Renal cortex interstitium (tissue), 11 donors: Measurements from ENCODE around the gene RDH12. TPM values are rescaled to one million over a fixed set of nuclear protein-coding genes. Genes with fewer than 3 reads are reported as not detected.

Experiments
- DNase-seq, 11 donors: peaks; one replicate each; pipeline ENCODE4 v3.0.0-alpha.2; 2013; ENCODE audit warnings: low read depth in 9 of 11, low spot score in 4 of 11; ENCODE audit errors: extremely low read depth in 1 of 11
- polyA plus RNA-seq, 3 donors: library from polyadenylated mRNA; unstranded; fragments of 120-200 nt; gene quantifications; one replicate each; pipeline ENCODE4 v1.2.1, GENCODE V29; 2013; ENCODE audit not compliant: insufficient read length in 3 of 3

Gene RDH12
- polyA plus RNA-seq, 3 donors: 0.32 to 0.86 (median 0.65) TPM

DNA sequence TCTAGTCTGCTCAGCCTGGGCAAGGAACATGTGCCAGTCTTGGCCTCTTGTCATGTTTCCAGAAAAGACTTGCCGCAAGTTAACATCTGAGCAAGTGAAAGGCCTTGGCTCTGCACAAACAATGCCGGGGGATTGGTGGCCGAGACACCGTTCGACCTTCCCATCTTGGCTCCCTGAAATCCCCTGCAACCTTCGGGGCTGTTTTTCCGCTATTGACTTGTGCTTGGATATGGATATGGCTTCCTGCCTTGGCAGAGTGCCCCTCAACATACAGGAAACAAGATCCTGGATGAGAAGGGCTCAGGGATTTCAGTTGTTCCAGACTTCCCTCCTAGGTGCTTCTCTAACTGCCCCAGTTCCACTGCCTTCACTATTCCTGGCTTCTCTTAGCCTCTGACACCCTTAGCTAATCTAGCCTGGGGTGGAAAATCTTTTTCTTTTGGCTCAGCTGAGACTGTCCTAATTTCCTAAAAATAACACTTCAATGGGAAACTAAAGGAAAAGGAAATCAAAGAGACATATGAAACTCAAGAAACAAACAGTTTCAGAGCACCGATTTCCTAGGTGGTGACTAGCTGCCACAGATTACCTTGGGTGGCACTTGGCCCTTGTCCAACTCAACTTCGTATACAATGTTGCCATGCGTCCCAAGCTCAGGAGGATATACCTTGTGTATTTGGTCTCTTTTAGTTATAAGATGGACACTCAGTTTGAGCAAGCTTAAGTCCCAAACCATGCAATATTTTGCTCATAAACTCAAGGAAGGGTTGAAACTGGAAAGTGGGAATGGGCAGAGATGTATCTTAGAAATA lies 33.9 kb downstream of the RDH12 start:
- no peak for DNase-seq

- no peak for DNase-seq
Observed at GRCh38 chr14:67736771-67737170, 35.1 kb downstream of the RDH12 start.

- DNase-seq: peak in 2 of 11 donors; percentile 9 to 20
Observed at GRCh38 chr14:67738740-67739504, 37.2 kb downstream of the RDH12 start.

GRCh38 chr14:67744046-67744445 lies 42.4 kb downstream of the RDH12 start:
- DNase-seq: no peak

- no peak for DNase-seq
Observed at GRCh38 chr14:67746927-67747326, 45.2 kb downstream of the RDH12 start.

- no peak for DNase-seq
Observed at GRCh38 chr14:67748312-67748711, 46.6 kb downstream of the RDH12 start.

DNA sequence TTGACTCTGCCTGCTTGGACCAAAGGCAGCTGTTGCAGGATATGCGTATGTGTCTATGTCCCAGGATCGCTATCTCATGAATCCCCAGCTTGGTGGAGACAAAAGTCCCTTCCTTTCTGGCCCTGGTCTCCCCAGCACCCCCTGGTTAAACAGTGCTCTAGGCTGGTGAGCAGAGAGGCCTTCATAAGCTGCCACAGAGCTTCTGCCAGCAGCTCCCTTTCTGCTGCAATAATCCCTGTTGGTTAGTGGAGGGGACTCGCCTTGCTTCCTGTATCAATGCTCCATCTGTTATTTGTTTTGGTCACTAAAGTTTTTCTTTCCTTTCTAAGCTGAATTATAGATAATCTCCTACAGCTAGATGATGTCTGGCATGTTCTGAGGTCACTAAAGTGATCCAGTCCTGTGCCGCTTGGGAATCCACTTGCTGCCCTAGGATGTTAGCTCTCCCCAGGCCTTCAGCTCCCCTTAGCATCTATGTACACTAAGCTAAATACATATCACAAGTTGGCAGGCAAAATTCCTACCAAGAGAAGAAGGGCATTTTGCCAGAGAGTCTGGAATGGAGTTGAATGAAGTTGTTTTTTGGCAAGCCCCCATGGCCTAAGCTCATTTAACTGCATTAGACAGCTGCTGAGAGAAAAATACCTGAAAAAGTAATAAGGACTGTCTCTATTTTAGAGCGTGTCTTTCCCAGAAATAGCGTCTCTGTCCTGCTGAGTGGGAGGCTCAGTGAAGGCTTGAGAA lies 47.8 kb downstream of the RDH12 start:
- DNase-seq: no peak

GRCh38 chr14:67756496-67756895 lies 54.8 kb downstream of the RDH12 start:
- no peak for DNase-seq

DNA sequence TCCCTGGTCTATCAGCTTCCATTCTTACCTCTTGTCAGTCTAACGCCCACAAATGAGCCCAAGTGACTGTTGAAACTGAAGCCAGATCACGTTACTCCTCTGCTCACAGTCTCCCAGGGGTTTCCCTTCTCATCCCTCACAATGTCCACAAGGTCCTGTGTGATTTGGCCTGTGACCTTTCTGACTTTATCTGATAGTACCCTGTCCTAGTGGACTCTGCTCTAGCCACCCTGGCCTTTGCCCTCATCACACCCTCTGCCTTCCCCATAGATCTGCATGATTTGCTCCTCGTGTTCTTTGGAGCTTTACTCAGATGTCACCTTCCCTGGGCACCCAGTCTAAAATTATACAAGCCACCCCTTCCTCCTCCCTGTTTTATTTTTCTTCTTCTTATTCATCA lies 55.5 kb downstream of the RDH12 start:
- DNase-seq: no peak

GRCh38 chr14:67759916-67760315 lies 58.2 kb downstream of the RDH12 start:
- no peak for DNase-seq

GRCh38 chr14:67762051-67762450 lies 60.4 kb downstream of the RDH12 start:
- DNase-seq: no peak

DNA sequence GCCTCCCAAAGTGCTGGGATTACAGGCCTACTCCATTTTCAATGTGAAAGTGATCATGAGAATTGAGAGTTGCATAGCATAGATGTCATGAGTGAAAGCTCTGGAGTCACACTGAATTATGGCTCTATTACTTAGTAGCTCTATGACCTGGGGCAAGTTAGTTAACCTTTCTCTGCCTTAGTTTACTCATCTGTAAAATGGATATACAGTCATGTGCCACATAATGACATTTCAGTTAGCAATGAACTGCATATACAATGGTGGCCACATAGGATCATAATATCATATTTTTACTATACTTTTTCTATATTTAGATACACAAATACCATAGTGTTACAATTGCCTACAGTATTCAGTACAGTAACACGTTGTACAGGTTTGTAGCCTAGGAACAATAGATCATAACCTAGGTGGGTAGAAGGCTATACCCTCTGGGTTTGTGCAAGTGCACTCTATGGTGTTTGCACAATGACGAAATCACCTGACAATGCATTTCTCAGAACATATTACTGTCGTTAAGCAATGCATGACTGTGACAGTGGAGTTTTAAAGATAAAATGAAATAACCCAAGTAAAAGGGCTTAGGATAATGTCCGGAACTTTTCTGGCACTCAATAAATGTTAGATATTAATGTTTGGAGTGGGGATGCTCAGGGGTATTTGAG lies 61.6 kb downstream of the RDH12 start:
- no peak for DNase-seq

GRCh38 chr14:67764496-67764895 lies 62.8 kb downstream of the RDH12 start:
- DNase-seq: no peak

GRCh38 chr14:67765192-67765834 lies 63.6 kb downstream of the RDH12 start:
- DNase-seq: peak in 1 of 11 donors; percentile 2

DNA sequence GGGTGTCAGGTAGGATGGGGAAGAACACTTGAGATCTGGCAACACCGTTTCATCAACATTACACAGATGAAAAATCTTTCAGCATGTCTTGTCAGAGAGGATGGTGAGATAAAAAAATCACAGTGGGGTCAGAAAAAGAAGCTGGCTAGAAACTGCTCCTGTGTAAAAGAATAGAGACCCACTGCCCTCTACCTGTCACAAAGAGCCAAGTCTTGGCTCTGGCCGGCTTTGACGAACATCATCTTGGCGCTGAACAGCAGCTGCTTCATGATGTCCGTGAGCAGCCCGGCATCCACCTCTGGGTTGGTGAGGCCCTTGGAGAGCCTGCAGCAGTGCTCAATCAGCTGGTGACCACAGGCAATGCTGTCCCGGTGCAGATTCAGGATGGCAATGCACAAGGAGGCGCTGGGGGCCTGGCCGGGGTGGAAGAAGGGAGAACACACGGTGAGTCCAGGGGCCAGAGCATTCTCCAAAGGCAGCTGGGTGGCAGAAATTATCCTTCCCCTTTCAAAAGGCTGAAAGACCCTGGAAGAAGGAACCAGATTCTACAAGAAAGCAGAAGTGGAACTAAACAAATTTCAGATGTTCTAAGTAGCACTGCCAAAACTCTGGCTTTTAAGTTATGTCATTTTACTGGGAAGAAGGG lies 64.5 kb downstream of the RDH12 start:
- DNase-seq: no peak

GRCh38 chr14:67768219-67768618 lies 66.5 kb downstream of the RDH12 start:
- no peak for DNase-seq

DNA sequence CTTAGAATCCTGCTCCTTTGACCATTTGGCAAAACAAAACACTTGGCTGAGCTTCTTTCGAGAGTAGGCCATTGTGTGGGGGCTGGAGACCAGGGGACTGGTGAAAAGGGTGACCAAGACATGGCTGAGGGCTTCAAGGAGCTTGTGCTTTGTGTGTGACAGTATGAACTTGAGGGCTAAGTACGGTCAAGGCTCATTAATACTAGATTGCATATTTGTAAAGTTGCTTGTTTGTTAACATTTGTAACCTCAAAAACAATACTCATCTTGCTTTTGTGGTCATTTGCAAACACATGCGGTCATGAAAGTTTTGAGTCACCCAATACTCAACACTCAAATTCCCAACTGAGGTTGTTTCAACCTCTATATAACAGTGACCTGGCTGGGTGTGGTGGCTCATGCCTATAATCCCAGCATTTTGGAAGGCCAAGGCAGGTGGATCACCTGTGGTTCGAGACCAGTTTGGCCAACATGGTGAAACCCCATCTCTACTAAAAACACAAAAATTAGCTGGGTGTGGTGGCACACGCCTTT lies 72.2 kb downstream of the RDH12 start:
- DNase-seq: no peak
